Osteocyte (in vitro differentiated cells): ENCODE results near the gene PCNT. TPM values are rescaled to one million over a fixed set of nuclear protein-coding genes. Genes with fewer than 3 reads are reported as not detected.

Source experiments
- DNase-seq: peaks from one replicate; pipeline ENCODE4 v3.0.0; 2021; ENCODE audit warnings: mixed read lengths; ENCODE audit not compliant: unreplicated experiment; ENCODE audit errors: extremely low spot score
- H3K27ac Mint-ChIP-seq: one replicate; pipeline ENCODE4 v1.8.0; 2021; ENCODE audit warnings: mild to moderate bottlenecking, mixed read lengths; ENCODE audit not compliant: unreplicated experiment
- H3K27me3 Mint-ChIP-seq: one replicate; pipeline ENCODE4 v1.8.0; 2021; ENCODE audit warnings: mixed read lengths; ENCODE audit not compliant: unreplicated experiment
- H3K36me3 Mint-ChIP-seq: one replicate; pipeline ENCODE4 v1.8.0; 2021; ENCODE audit warnings: mixed read lengths; ENCODE audit not compliant: unreplicated experiment
- H3K4me1 Mint-ChIP-seq: one replicate; pipeline ENCODE4 v1.8.0; 2021; ENCODE audit warnings: mixed read lengths; ENCODE audit not compliant: unreplicated experiment
- H3K4me3 Mint-ChIP-seq: one replicate; pipeline ENCODE4 v1.8.0; 2021; ENCODE audit warnings: mild to moderate bottlenecking, moderate library complexity, mixed read lengths; ENCODE audit not compliant: unreplicated experiment
- H3K9me3 Mint-ChIP-seq: one replicate; pipeline ENCODE4 v1.8.0; 2021; ENCODE audit warnings: mixed read lengths; ENCODE audit not compliant: unreplicated experiment
- total RNA-seq: library from RNA; stranded (reverse); gene quantifications from 2 replicates; pipeline ENCODE4 v1.2.1, GENCODE V29; 2021
- TF ChIP-seq, protein P1 (sequence below): fragments of 200-600 bp; sonication (generic); IDR thresholded peaks from 2 replicates; pipeline ENCODE4 v1.5.0; 2021; ENCODE audit warnings: antibody characterized with exemption, mild to moderate bottlenecking, moderate library complexity

PCNT gene
- total RNA-seq, 1 donor from 2014 or later = 38.9 TPM

DNA sequence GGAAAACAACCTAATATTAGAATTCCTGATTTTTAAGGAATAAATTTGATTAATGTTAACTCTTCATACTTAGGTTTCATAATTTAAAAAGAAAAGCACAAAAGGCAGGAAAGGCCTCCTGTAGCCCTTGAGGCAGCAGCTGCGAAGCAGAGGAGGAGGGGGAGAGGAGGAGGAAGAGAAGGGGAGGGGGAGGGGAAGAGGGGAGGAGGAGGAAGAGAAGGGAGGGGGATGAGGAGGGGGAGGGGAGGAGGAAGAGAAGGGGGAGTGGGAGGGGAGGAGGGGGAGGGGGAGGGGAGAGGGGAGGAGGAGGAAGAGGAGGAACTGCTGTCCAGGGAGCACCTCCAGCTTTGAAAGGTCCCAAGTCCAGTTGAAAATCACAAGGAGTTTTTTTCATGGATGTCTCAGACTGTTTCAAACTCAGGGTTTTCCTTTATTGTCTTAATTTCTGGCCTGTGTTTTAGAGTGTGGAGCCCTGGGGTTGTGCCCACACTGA lies 99.6 kb downstream of the PCNT start:
- no peaks in the 10 kb centered on the region for H3K4me1 Mint-ChIP-seq
- H3K4me3 Mint-ChIP-seq = no peak overlapping the region
- no peaks in the 10 kb centered on the region for H3K9me3 Mint-ChIP-seq
- TF ChIP-seq, protein P1, sequence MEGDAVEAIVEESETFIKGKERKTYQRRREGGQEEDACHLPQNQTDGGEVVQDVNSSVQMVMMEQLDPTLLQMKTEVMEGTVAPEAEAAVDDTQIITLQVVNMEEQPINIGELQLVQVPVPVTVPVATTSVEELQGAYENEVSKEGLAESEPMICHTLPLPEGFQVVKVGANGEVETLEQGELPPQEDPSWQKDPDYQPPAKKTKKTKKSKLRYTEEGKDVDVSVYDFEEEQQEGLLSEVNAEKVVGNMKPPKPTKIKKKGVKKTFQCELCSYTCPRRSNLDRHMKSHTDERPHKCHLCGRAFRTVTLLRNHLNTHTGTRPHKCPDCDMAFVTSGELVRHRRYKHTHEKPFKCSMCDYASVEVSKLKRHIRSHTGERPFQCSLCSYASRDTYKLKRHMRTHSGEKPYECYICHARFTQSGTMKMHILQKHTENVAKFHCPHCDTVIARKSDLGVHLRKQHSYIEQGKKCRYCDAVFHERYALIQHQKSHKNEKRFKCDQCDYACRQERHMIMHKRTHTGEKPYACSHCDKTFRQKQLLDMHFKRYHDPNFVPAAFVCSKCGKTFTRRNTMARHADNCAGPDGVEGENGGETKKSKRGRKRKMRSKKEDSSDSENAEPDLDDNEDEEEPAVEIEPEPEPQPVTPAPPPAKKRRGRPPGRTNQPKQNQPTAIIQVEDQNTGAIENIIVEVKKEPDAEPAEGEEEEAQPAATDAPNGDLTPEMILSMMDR = no peak
- H3K27ac Mint-ChIP-seq = no peak overlapping the region
- DNase-seq = no peak
- no peaks in the 10 kb centered on the region for H3K27me3 Mint-ChIP-seq
- peaks cover 19% of the 10 kb centered on the region for H3K36me3 Mint-ChIP-seq

DNA sequence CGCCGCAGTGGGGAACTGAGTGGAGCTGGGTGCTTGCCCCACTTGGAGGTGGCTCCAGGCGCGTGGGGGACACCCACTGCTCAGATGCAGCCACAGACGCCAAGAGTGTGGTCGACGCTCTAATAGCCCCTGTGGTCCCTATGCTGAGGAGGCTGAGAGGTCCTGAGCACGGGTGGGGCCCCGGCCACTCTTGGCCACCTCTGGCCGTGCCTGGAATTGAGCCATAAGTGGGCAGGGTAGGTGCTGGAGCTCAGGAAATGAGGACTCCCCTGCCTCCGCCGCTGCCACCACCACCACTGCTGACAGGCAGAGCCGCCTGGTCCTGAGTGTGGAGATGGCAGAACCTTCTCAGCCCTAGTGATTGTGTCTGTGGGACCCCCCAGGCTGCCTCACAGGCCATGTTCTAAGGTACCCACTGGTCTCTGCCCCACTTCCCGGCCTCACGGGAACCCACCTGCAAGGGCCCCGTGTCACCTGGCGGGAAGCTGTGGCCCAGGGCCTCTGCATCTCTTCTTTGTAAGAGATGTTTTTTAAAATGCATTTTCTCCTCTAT lies 100.2 kb downstream of the PCNT start:
- Mint-ChIP-seq H3K4me3 (no peak overlapping the region), H3K4me1 (no peaks in the 10 kb centered on the region), H3K27ac (no peak overlapping the region), H3K27me3 (no peaks in the 10 kb centered on the region), H3K36me3 (peaks cover 15% of the 10 kb centered on the region), H3K9me3 (no peaks in the 10 kb centered on the region)
- DNase-seq = no peak
- TF ChIP-seq, protein P1 = no peak

DNA sequence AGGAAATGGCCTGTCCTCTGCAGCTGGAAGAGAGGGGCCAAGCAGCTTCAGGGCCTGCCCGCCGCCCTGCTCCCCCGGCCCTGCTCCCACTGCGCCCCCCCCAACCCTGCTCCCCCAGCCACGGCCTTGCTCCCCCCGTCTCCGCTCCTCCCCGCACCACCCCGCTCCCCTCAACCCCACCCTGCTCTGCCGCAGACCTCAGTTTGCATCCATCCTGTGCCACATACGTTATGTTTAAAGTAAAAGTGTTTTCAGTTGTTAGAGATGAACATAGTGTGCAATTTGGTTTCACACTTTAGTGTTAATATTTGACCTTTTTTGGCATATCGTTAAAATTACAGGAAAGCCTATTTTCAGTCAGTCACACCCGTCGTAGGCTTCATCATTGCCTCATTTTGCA lies 100.7 kb downstream of the PCNT start:
- no peaks in the 10 kb centered on the region for H3K9me3 Mint-ChIP-seq
- no peaks in the 10 kb centered on the region for H3K4me1 Mint-ChIP-seq
- H3K27ac Mint-ChIP-seq = no peak overlapping the region
- H3K27me3 Mint-ChIP-seq = no peaks in the 10 kb centered on the region
- TF ChIP-seq, protein P1 = no peak
- H3K4me3 Mint-ChIP-seq = no peak overlapping the region
- peaks cover 17% of the 10 kb centered on the region for H3K36me3 Mint-ChIP-seq
- no peak for DNase-seq

DNA sequence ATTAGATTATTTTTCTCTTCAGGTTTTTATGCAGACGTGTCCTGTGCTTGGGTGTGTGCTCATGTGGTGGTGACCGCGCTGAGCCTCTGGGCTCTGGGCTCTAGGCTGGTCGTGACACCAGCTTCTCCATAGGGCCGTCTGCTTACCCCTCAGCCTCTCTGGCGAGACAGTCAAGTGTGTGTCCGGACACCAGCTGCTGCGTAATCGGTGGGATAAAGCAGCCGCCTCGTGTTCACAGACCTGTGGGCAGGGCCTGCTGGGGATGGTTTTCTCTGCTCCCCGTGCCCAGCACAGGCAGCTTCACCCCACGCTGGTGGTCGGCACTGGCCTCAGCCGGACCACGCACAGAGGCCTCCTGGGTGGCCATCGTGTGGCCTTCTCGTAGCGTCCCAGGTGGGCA lies 101.1 kb downstream of the PCNT start:
- TF ChIP-seq, protein P1 = no peak
- no peak for DNase-seq
- H3K9me3 Mint-ChIP-seq = no peaks in the 10 kb centered on the region
- no peaks in the 10 kb centered on the region for H3K4me1 Mint-ChIP-seq
- no peak overlapping the region for H3K27ac Mint-ChIP-seq
- H3K27me3 Mint-ChIP-seq = no peaks in the 10 kb centered on the region
- no peak overlapping the region for H3K4me3 Mint-ChIP-seq
- H3K36me3 Mint-ChIP-seq = peaks cover 19% of the 10 kb centered on the region

DNA sequence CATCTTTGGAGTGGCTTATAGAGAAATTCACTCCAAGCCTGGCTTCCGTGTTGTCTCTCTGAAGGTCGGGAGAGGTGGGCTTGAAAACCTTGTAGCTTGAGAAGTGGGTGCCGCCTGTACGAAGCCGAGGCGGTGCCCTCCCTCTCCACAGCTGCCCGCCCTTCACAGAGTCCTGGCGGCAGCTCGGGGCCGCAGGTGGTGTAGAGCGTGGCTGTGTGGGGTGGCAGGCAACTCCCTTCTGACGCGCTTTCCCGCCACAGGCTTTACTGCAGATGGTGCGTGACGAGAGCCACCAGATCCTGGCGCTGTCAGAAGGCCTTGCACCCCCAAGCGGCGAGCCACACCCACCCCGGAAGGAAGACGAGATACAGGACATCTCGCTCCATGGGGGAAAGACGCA lies 101.6 kb downstream of the PCNT start:
- no peaks in the 10 kb centered on the region for H3K4me1 Mint-ChIP-seq
- DNase-seq = no peak
- no peak overlapping the region for H3K27ac Mint-ChIP-seq
- no peak overlapping the region for H3K4me3 Mint-ChIP-seq
- peaks cover 17% of the 10 kb centered on the region for H3K36me3 Mint-ChIP-seq
- no peaks in the 10 kb centered on the region for H3K9me3 Mint-ChIP-seq
- TF ChIP-seq, protein P1 = no peak
- H3K27me3 Mint-ChIP-seq = no peaks in the 10 kb centered on the region
